HEK293 (cell line): Measurements from ENCODE around the gene TASOR2.

Experiments
- EGR2 ChIP-seq: fragments of 450-650 bp; formaldehyde crosslinking; IDR thresholded peaks from 2 replicates; pipeline ENCODE4 v1.5.1; 2016; ENCODE audit warnings: low read depth, missing biosample characterization, missing genetic modification characterization
- HOXA7 ChIP-seq: sonication (generic); formaldehyde crosslinking; IDR thresholded peaks from 2 replicates; pipeline ENCODE4 v1.8.1; 2022; ENCODE audit warnings: missing genetic modification reagents, borderline replicate concordance
- KLF1 ChIP-seq: fragments of 450-650 bp; formaldehyde crosslinking; IDR thresholded peaks from 2 replicates; pipeline ENCODE4 v1.5.1; 2016; ENCODE audit warnings: missing biosample characterization, missing genetic modification characterization
- KLF9 ChIP-seq: fragments of 450-650 bp; formaldehyde crosslinking; IDR thresholded peaks from 2 replicates; pipeline ENCODE4 v1.5.1; 2016; ENCODE audit warnings: missing biosample characterization, missing genetic modification characterization, low read depth
- SCRT1 ChIP-seq: fragments of 450-650 bp; formaldehyde crosslinking; IDR thresholded peaks from 2 replicates; pipeline ENCODE4 v1.5.1; 2016; ENCODE audit warnings: missing biosample characterization, missing genetic modification characterization, borderline replicate concordance
- TCF7L2 ChIP-seq: IDR thresholded peaks from 2 replicates; pipeline ENCODE4 v1.6.1; 2011; ENCODE audit warnings: low read depth, mild to moderate bottlenecking, inconsistent platforms, low read length, moderate library complexity, borderline replicate concordance
- YY2 ChIP-seq: fragments of 450-650 bp; formaldehyde crosslinking; IDR thresholded peaks from 2 replicates; pipeline ENCODE4 v1.5.1; 2016; ENCODE audit warnings: missing biosample characterization, missing genetic modification characterization
- ZBTB1 ChIP-seq: fragments of 450-650 bp; formaldehyde crosslinking; IDR thresholded peaks from 2 replicates; pipeline ENCODE4 v1.5.1; 2016; ENCODE audit warnings: missing biosample characterization, missing genetic modification characterization
- ZEB2 ChIP-seq: fragments of 450-650 bp; formaldehyde crosslinking; IDR thresholded peaks from 2 replicates; pipeline ENCODE4 v1.5.1; 2016; ENCODE audit warnings: missing biosample characterization, missing genetic modification characterization
- ZNF157 ChIP-seq: fragments of 450-650 bp; formaldehyde crosslinking; IDR thresholded peaks from 2 replicates; pipeline ENCODE4 v1.5.1; 2016; ENCODE audit warnings: missing biosample characterization, missing genetic modification characterization
- ZNF302 ChIP-seq: fragments of 450-650 bp; formaldehyde crosslinking; IDR thresholded peaks from 2 replicates; pipeline ENCODE4 v1.5.1; 2016; ENCODE audit warnings: missing biosample characterization, missing genetic modification characterization, low read depth
- ZNF366 ChIP-seq: fragments of 450-650 bp; formaldehyde crosslinking; conservative IDR thresholded peaks from 2 replicates; pipeline ENCODE4 v1.5.1; 2016; ENCODE audit warnings: missing biosample characterization, missing genetic modification characterization
- ZNF510 ChIP-seq: fragments of 450-650 bp; formaldehyde crosslinking; IDR thresholded peaks from 2 replicates; pipeline ENCODE4 v1.5.1; 2018; ENCODE audit warnings: mild to moderate bottlenecking, missing genetic modification characterization, missing biosample characterization; ENCODE audit not compliant: insufficient replicate concordance
- ZNF514 ChIP-seq: fragments of 450-650 bp; formaldehyde crosslinking; IDR thresholded peaks from 2 replicates; pipeline ENCODE4 v1.5.1; 2016; ENCODE audit warnings: missing biosample characterization, missing genetic modification characterization
- ZNF549 ChIP-seq: fragments of 450-650 bp; IDR thresholded peaks from 2 replicates; pipeline ENCODE4 v1.5.1; 2018; ENCODE audit warnings: missing biosample characterization, missing genetic modification characterization, mild to moderate bottlenecking, inconsistent platforms, moderate library complexity
- ZNF561 ChIP-seq: fragments of 450-650 bp; IDR thresholded peaks from 2 replicates; pipeline ENCODE4 v1.5.1; 2018; ENCODE audit warnings: missing biosample characterization, missing genetic modification characterization, borderline replicate concordance
- ZNF571 ChIP-seq: fragments of 450-650 bp; formaldehyde crosslinking; IDR thresholded peaks from 2 replicates; pipeline ENCODE4 v1.5.0; 2017; ENCODE audit warnings: missing biosample characterization, missing genetic modification characterization
- ZNF596 ChIP-seq: fragments of 450-650 bp; IDR thresholded peaks from 2 replicates; pipeline ENCODE4 v1.5.0; 2018; ENCODE audit warnings: missing biosample characterization, mild to moderate bottlenecking, missing genetic modification characterization, moderate library complexity
- ZNF626 ChIP-seq: fragments of 450-650 bp; sonication (Bioruptor Pico); formaldehyde crosslinking; IDR thresholded peaks from 2 replicates; pipeline ENCODE4 v1.5.1; 2018; ENCODE audit warnings: missing biosample characterization, missing genetic modification characterization, inconsistent platforms
- ZNF791 ChIP-seq: fragments of 450-650 bp; formaldehyde crosslinking; IDR thresholded peaks from 2 replicates; pipeline ENCODE4 v1.5.1; 2016; ENCODE audit warnings: missing biosample characterization, missing genetic modification characterization
- ZNF830 ChIP-seq: fragments of 450-650 bp; IDR thresholded peaks from 2 replicates; pipeline ENCODE4 v1.5.0; 2018; ENCODE audit warnings: missing biosample characterization, missing genetic modification characterization, low read depth, mild to moderate bottlenecking, moderate library complexity
- ZNF843 ChIP-seq: fragments of 450-650 bp; formaldehyde crosslinking; IDR thresholded peaks from 2 replicates; pipeline ENCODE4 v1.5.1; 2016; ENCODE audit warnings: missing biosample characterization, missing genetic modification characterization
- TF ChIP-seq, protein P1 (sequence below): fragments of 450-650 bp; formaldehyde crosslinking; IDR thresholded peaks from 2 replicates; pipeline ENCODE4 v1.5.1; 2016; ENCODE audit warnings: missing biosample characterization, missing genetic modification characterization
- TF ChIP-seq, protein P2 (sequence below): fragments of 450-650 bp; formaldehyde crosslinking; IDR thresholded peaks from 2 replicates; pipeline ENCODE4 v1.5.1; 2016; ENCODE audit warnings: missing biosample characterization, missing genetic modification characterization
- TF ChIP-seq, protein P3 (sequence below): fragments of 450-650 bp; formaldehyde crosslinking; IDR thresholded peaks from 2 replicates; pipeline ENCODE4 v1.5.1; 2016; ENCODE audit warnings: missing biosample characterization, missing genetic modification characterization
- TF ChIP-seq, protein P4 (sequence below): IDR thresholded peaks from 2 replicates; pipeline ENCODE4 v1.6.1; 2011; ENCODE audit warnings: mild to moderate bottlenecking, low read depth, low read length, borderline replicate concordance

TASOR2 gene

DNA sequence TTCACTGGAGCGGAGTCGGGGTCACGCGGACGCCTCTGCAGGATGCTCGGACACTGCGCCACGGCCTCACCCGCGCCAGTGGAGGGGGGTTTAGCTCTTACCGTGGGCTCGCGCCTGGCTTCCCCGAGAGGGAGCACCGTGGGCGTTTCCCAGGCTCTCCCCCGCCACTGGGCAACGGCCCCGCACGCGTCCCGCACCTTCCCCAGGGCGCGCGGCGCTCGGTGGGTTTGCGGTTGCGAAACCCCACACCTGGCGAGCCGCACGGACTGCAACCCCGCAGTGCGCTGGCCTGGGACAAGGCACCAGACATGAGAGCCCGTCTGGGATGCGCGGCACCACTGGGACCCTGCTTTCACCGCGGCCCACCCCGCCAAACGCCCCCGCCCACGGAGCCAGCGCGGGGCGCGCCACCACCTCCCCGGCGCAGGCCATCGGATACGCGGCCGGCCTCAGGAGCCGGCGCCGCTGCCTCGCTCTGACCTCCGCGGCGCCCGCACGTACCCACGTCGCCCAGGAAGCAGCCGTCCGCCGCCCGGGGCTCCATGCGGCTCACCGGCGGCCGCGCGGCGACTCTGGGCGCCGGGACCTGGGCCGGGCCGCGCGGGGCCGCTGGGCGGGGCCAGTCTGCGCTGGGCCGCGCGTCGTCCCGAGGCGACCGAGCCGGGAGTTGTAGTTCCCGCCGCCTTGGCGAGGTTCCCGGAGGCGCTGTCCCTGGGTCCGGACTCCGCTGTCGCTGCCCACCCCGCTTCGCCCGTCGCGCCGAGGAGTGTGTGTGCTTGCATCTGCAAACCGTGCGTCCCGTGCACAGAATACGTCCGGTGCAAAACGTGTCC is 18.4 kb upstream of the TASOR2 start, which contains the start of gene ASB13 (continued):
- TF ChIP-seq KLF1 (tag by site-specific recombination) (peak; percentile 51; the same call in 1 of the 2 replicates), ZNF626 (tag by site-specific recombination) (no peak), ZNF302 (tag by site-specific recombination) (no peak), EGR2 (tag by site-specific recombination) (peak; percentile 85), ZBTB1 (tag by site-specific recombination) (peak; percentile 98), ZNF830 (tag by site-specific recombination) (no peak), ZNF561 (tag by site-specific recombination) (no peak; the same call in 1 of the 2 replicates), ZNF510 (no peak), ZNF596 (tag by site-specific recombination) (no peak; the same call in 1 of the 2 replicates), ZNF791 (tag by site-specific recombination) (no peak), ZNF157 (tag by site-specific recombination) (no peak), ZNF843 (tag by site-specific recombination) (no peak), SCRT1 (tag by site-specific recombination) (no peak), ZEB2 (tag by site-specific recombination) (peak; percentile 38; the same call in 1 of the 2 replicates), HOXA7 (no peak), YY2 (tag by site-specific recombination) (no peak), ZNF514 (no peak), TCF7L2 (no peak), ZNF571 (tag by site-specific recombination) (no peak), ZNF366 (tag by site-specific recombination) (no peak), ZNF549 (tag by site-specific recombination) (no peak), KLF9 (tag by site-specific recombination) (peak; percentile 67)
- TF ChIP-seq, protein P1, sequence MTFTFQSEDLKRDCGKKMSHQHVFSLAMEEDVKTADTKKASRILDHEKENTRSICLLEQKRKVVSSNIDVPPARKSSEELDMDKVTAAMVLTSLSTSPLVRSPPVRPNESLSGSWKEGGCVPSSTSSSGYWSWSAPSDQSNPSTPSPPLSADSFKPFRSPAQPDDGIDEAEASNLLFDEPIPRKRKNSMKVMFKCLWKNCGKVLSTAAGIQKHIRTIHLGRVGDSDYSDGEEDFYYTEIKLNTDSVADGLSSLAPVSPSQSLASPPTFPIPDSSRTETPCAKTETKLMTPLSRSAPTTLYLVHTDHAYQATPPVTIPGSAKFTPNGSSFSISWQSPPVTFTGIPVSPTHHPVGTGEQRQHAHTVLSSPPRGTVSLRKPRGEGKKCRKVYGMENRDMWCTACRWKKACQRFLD (tag by site-specific recombination), result no peak
- TF ChIP-seq, protein P2, sequence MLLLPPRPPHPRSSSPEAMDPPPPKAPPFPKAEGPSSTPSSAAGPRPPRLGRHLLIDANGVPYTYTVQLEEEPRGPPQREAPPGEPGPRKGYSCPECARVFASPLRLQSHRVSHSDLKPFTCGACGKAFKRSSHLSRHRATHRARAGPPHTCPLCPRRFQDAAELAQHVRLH (tag by site-specific recombination), result no peak
- TF ChIP-seq, protein P3, sequence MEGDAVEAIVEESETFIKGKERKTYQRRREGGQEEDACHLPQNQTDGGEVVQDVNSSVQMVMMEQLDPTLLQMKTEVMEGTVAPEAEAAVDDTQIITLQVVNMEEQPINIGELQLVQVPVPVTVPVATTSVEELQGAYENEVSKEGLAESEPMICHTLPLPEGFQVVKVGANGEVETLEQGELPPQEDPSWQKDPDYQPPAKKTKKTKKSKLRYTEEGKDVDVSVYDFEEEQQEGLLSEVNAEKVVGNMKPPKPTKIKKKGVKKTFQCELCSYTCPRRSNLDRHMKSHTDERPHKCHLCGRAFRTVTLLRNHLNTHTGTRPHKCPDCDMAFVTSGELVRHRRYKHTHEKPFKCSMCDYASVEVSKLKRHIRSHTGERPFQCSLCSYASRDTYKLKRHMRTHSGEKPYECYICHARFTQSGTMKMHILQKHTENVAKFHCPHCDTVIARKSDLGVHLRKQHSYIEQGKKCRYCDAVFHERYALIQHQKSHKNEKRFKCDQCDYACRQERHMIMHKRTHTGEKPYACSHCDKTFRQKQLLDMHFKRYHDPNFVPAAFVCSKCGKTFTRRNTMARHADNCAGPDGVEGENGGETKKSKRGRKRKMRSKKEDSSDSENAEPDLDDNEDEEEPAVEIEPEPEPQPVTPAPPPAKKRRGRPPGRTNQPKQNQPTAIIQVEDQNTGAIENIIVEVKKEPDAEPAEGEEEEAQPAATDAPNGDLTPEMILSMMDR, result 0 out of 2 replicates have a peak, but pooled peaks have one; percentile 59
- TF ChIP-seq, protein P4, sequence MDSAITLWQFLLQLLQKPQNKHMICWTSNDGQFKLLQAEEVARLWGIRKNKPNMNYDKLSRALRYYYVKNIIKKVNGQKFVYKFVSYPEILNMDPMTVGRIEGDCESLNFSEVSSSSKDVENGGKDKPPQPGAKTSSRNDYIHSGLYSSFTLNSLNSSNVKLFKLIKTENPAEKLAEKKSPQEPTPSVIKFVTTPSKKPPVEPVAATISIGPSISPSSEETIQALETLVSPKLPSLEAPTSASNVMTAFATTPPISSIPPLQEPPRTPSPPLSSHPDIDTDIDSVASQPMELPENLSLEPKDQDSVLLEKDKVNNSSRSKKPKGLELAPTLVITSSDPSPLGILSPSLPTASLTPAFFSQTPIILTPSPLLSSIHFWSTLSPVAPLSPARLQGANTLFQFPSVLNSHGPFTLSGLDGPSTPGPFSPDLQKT, result no peak
